ENCODE measurements around the gene SLC51B. TPM values are rescaled to one million over a fixed set of nuclear protein-coding genes. Genes with fewer than 3 reads are reported as not detected.
A peak's percentile ranks its signal among the peaks of the same experiment; 100 is the strongest.

Gene SLC51B
- polyA plus RNA-seq, 1 of the 3 experiments (the other 2 are of a cell fraction): not detected

DNA sequence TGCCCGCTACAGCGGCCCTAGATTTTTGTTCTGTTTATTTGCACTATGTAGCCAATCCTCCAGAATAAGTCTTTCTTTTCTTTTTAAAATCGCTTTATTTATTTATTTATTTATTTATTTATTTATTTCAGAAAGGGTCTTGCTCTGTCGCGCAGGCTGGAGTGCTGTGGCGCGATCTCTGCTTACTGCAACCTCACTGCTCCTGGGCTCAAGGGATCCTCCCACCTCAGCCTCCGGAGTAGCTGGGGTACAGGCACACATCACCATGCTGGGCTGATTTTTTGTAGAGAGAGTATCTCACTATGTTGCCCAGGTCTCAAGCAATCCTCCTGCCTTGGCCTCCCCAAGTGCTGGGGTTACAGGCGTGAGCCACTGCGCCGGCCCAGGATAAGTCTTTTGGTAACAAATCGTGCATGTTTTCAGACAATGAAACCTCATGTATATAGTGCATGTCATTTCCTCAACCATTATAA lies 15.4 kb upstream of the SLC51B start:
- Histone ChIP-seq H3K9me2 (no peaks in the 10 kb centered on the region), H2AFZ (ENCODE audit: low read depth) (peak overlapping the region; percentile 93; the same call in 1 of the 2 replicates), H3K27ac (ENCODE audit: low read depth in 2 of 2, low read length in 1 of 2) (no peak overlapping the region), H3K36me3 (replicated peaks in 1 of 2; ENCODE audit: control insufficient read depth in 1 of 2, insufficient read depth in 2 of 2, low read length in 1 of 2) (peaks cover 3 to 19% of the 10 kb centered on the region in 2 experiments), H3K27me3 (ENCODE audit: insufficient read depth) (no peaks in the 10 kb centered on the region), H3F3A (replicated peaks; ENCODE audit: insufficient read depth) (no peaks in the 10 kb centered on the region), H4K20me1 (ENCODE audit: insufficient read depth) (no peaks in the 10 kb centered on the region), H3K9ac (no peak overlapping the region), H3K4me1 (ENCODE audit: control insufficient read depth in 1 of 2, insufficient read depth in 2 of 2, low read depth in 1 of 2, low read length in 1 of 2) (peaks cover 0 to 6% of the 10 kb centered on the region in 2 experiments; a peak in 2 of 4 replicates), H3K9me3 (no peaks in the 10 kb centered on the region), H3K79me2 (ENCODE audit: insufficient read depth) (peaks cover 25% of the 10 kb centered on the region), H3K4me3 (ENCODE audit: low read depth in 2 of 2, low read length in 1 of 2) (peak overlapping the region; percentile 76 to 92; a peak in 3 of 4 replicates), H3K4me2 (no peak overlapping the region)
- CTCF ChIA-PET: no interaction called here
- POLR2A ChIA-PET: no interaction called here
- DNase-seq: no peak
- TF ChIP-seq YY1 (IDR thresholded peaks at IDR 0.05; ENCODE audit: low read depth): no peak
- TF ChIP-seq TCF12 (IDR thresholded peaks at IDR 0.05): no peak
- TF ChIP-seq MXI1 (IDR thresholded peaks at IDR 0.05; ENCODE audit: low read depth, low read length): no peak
- TF ChIP-seq NRF1 (IDR thresholded peaks at IDR 0.05; ENCODE audit: low read depth, low read length): no peak
- TF ChIP-seq, protein P1, sequence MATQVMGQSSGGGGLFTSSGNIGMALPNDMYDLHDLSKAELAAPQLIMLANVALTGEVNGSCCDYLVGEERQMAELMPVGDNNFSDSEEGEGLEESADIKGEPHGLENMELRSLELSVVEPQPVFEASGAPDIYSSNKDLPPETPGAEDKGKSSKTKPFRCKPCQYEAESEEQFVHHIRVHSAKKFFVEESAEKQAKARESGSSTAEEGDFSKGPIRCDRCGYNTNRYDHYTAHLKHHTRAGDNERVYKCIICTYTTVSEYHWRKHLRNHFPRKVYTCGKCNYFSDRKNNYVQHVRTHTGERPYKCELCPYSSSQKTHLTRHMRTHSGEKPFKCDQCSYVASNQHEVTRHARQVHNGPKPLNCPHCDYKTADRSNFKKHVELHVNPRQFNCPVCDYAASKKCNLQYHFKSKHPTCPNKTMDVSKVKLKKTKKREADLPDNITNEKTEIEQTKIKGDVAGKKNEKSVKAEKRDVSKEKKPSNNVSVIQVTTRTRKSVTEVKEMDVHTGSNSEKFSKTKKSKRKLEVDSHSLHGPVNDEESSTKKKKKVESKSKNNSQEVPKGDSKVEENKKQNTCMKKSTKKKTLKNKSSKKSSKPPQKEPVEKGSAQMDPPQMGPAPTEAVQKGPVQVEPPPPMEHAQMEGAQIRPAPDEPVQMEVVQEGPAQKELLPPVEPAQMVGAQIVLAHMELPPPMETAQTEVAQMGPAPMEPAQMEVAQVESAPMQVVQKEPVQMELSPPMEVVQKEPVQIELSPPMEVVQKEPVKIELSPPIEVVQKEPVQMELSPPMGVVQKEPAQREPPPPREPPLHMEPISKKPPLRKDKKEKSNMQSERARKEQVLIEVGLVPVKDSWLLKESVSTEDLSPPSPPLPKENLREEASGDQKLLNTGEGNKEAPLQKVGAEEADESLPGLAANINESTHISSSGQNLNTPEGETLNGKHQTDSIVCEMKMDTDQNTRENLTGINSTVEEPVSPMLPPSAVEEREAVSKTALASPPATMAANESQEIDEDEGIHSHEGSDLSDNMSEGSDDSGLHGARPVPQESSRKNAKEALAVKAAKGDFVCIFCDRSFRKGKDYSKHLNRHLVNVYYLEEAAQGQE (IDR thresholded peaks at IDR 0.05; ENCODE audit: low read depth, low read length): no peak
- no peak for TF ChIP-seq SIN3A (IDR thresholded peaks at IDR 0.05; ENCODE audit: borderline replicate concordance, low read depth, low read length)
- no peak for TF ChIP-seq NFIC (IDR thresholded peaks at IDR 0.05; ENCODE audit: borderline replicate concordance)
- WGBS (ENCODE audit: low lambda C conversion rate): 69% methylated on average over 12 of the region's 12 CpGs

DNA sequence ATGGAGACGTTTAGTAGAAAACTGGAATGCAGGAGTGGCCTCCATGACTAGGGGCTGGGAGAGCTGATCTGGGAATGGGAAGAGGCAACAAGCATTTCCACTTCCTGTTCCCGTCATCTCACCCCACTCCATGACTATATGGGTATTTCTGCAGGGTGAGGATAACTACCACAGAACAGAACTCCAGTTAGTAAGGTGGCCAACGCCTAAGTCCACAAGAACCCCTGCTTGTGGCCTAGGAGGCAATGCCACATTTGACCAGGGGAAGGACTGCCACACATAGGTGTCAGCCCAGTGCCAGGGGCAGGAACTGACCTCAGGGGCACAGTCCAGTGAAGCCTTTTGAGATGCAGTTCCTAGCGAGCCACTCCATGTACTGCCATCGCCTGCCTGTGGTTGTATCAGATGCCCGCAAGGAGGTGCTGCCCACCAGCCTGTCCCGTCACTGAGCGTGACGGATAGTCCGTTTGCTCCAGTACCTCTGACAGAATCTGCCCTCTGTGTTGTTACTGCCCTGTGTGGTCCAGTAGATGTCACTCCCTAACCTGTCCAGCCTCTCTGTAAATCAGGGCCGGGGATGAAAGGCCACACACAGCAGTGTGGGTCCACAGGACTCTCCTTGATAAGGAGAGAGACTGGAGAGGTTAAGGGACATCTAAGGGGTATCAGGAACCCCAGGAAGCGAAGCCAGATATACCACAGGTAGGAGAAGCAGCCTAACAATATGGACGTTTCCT lies 12.2 kb upstream of the SLC51B start:
- H3K9me3 ChIP-seq: no peaks in the 10 kb centered on the region
- CTCF ChIA-PET: interaction anchor here (0.7 to 2.7 kb wide), 18 partner anchors 11 to 302 kb away, joined by 3 to 21 read pairs (median 6); partner anchors contain the start of genes CLPX, KBTBD13 and SLC51B
- no peak overlapping the region; a peak in 1 of 4 replicates for H3K4me3 ChIP-seq (ENCODE audit: low read depth in 2 of 2, low read length in 1 of 2)
- peaks cover 0 to 6% of the 10 kb centered on the region in 2 experiments; a peak in 2 of 4 replicates for H3K4me1 ChIP-seq (ENCODE audit: control insufficient read depth in 1 of 2, insufficient read depth in 2 of 2, low read depth in 1 of 2, low read length in 1 of 2)
- TF ChIP-seq, protein P2, sequence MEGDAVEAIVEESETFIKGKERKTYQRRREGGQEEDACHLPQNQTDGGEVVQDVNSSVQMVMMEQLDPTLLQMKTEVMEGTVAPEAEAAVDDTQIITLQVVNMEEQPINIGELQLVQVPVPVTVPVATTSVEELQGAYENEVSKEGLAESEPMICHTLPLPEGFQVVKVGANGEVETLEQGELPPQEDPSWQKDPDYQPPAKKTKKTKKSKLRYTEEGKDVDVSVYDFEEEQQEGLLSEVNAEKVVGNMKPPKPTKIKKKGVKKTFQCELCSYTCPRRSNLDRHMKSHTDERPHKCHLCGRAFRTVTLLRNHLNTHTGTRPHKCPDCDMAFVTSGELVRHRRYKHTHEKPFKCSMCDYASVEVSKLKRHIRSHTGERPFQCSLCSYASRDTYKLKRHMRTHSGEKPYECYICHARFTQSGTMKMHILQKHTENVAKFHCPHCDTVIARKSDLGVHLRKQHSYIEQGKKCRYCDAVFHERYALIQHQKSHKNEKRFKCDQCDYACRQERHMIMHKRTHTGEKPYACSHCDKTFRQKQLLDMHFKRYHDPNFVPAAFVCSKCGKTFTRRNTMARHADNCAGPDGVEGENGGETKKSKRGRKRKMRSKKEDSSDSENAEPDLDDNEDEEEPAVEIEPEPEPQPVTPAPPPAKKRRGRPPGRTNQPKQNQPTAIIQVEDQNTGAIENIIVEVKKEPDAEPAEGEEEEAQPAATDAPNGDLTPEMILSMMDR (IDR thresholded peaks at IDR 0.05): peak; percentile 37
- TF ChIP-seq NRF1 (IDR thresholded peaks at IDR 0.05; ENCODE audit: low read depth, low read length) (no peak), RAD21 (IDR thresholded peaks at IDR 0.05; ENCODE audit: low read length) (peak; percentile 52), RCOR1 (IDR thresholded peaks at IDR 0.05; ENCODE audit: low read length) (no peak), SMC3 (IDR thresholded peaks at IDR 0.05; ENCODE audit: low read depth, low read length) (peak; percentile 24; the same call in 1 of the 2 replicates)
- TF ChIP-seq, protein P3, sequence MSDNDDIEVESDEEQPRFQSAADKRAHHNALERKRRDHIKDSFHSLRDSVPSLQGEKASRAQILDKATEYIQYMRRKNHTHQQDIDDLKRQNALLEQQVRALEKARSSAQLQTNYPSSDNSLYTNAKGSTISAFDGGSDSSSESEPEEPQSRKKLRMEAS (IDR thresholded peaks at IDR 0.05; ENCODE audit: low read depth): no peak
- TF ChIP-seq, protein P4, sequence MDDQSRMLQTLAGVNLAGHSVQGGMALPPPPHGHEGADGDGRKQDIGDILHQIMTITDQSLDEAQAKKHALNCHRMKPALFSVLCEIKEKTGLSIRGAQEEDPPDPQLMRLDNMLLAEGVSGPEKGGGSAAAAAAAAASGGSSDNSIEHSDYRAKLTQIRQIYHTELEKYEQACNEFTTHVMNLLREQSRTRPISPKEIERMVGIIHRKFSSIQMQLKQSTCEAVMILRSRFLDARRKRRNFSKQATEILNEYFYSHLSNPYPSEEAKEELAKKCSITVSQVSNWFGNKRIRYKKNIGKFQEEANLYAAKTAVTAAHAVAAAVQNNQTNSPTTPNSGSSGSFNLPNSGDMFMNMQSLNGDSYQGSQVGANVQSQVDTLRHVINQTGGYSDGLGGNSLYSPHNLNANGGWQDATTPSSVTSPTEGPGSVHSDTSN (IDR thresholded peaks at IDR 0.05): no peak
- no peak overlapping the region for H3K4me2 ChIP-seq
- no peaks in the 10 kb centered on the region for H3K9me2 ChIP-seq
- H3K9ac ChIP-seq: no peak overlapping the region
- H4K20me1 ChIP-seq (ENCODE audit: insufficient read depth): no peaks in the 10 kb centered on the region
- H3K79me2 ChIP-seq (ENCODE audit: insufficient read depth): peaks cover 15% of the 10 kb centered on the region
- H3K27me3 ChIP-seq (ENCODE audit: insufficient read depth): no peaks in the 10 kb centered on the region
- no peaks in the 10 kb centered on the region for H3F3A ChIP-seq (replicated peaks; ENCODE audit: insufficient read depth)
- no peaks in the 10 kb centered on the region for H3K36me3 ChIP-seq (replicated peaks in 1 of 2; ENCODE audit: control insufficient read depth in 1 of 2, insufficient read depth in 2 of 2, low read length in 1 of 2)
- peak overlapping the region; percentile 61; the same call in 1 of the 2 replicates for H2AFZ ChIP-seq (ENCODE audit: low read depth)
- no peak overlapping the region for H3K27ac ChIP-seq (ENCODE audit: low read depth in 2 of 2, low read length in 1 of 2)
- POLR2A ChIA-PET: no interaction called here
- WGBS (ENCODE audit: low lambda C conversion rate): 53% methylated on average over 12 of the region's 13 CpGs
- peak; percentile 44 for DNase-seq

Measured in SK-N-SH (cell line).